Measurements from ENCODE around the gene INO80E.
"Not testable (repeated sequence)": the region's sequence is repeated elsewhere in the genome, so short reads cannot be mapped to it uniquely, and the experiment has no call there.

The INO80E gene, protein sequence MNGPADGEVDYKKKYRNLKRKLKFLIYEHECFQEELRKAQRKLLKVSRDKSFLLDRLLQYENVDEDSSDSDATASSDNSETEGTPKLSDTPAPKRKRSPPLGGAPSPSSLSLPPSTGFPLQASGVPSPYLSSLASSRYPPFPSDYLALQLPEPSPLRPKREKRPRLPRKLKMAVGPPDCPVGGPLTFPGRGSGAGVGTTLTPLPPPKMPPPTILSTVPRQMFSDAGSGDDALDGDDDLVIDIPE

DNA sequence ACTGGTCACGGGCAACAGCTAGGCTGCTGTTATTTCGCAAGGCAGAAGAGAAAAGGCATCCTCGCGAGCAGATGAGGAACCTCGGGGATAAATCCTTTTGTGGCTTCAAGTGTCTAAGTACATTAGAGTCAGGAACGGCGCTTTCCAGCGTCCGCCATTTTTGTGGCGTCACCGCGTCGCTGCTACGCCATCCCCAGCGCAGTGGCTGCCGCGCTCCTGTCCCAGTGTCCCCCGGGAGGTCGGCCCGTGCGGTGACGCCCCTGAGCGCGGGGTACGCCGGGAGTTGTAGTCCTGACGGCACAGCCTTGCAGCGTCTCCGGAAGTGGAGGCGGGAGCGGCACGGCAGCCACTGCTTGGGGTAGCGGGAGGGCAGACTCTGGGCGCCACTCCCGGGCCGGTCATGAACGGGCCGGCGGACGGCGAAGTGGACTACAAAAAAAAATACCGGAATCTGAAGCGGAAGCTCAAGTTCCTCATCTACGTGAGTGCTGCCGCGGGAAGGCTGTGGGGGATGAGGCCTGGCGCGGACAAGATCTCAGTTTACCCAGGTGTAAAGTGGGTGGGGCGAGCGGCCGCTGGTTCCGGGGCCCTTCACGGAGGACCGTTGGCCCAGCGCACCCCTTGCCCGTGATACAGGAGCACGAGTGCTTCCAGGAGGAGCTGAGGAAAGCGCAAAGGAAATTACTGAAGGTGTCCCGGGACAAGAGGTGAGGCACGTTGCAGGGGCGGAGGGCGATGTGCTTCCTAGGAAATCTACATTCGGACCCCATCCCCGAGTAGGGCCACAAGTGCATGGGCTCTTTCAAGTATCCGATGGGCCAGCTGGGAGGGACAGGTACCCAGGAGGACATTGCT is at the start of gene INO80E:
INO80E (plus strand) TSS at position 331 of the 855 bp plus-strand sequence; CDS start at position 401, 70 bp downstream.
- peak; percentile 97 for DNase-seq

GRCh38 chr16:29947897-29948296 is 48.1 kb upstream of the INO80E start:
- no peak for DNase-seq

- no peak for DNase-seq
Observed at GRCh38 chr16:29950806-29951461, 45.1 kb upstream of the INO80E start.

GRCh38 chr16:29951625-29952365 is 44.2 kb upstream of the INO80E start:
- no peak for DNase-seq

- no peak for DNase-seq
Observed at GRCh38 chr16:29958756-29959155, 37.3 kb upstream of the INO80E start.

- DNase-seq, result peak; percentile 76
Observed at GRCh38 chr16:29959293-29959692, 36.7 kb upstream of the INO80E start.

- not testable (repeated sequence) for DNase-seq
Observed at GRCh38 chr16:29959821-29960220, 36.2 kb upstream of the INO80E start.

- peak; percentile 96 for DNase-seq
Observed at GRCh38 chr16:29961127-29961478, 34.9 kb upstream of the INO80E start.

GRCh38 chr16:29961479-29962343 is 34.3 kb upstream of the INO80E start, which contains the start of gene TMEM219:
Gene TMEM219 (plus strand): TSS chr16:29962079. CDS start chr16:29963144, 1,065 bp downstream.
- DNase-seq, result peak; percentile 88

GRCh38 chr16:29962344-29962994 is 33.6 kb upstream of the INO80E start:
- DNase-seq, result peak; percentile 10

- no peak for DNase-seq
Observed at GRCh38 chr16:29963021-29963743, 32.9 kb upstream of the INO80E start.

DNA sequence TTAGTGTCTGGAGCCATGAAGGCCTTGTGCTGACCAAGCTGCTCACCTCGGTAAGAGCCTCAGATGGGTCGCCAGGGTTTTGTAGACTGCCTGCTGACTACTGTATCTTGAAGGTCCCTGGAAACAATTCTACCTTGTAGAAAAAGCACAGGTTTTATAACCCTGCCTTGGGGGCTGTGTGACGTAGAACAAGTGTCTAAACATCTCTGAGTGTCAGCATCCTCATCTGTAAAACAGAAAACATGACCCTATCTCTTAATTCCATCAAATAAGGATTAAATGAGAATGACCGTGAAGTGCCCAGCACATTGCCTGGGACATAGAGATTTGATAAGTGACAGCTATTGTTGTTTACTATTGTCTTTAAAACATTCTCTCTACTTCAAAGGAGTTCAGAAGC is 27.8 kb upstream of the INO80E start:
- no peak for DNase-seq

GRCh38 chr16:29971304-29971703 is 24.7 kb upstream of the INO80E start:
- DNase-seq, result no peak

GRCh38 chr16:29972500-29972899 is 23.5 kb upstream of the INO80E start:
- no peak for DNase-seq

GRCh38 chr16:29972992-29973383 is 23.1 kb upstream of the INO80E start:
- DNase-seq, result no peak

DNA sequence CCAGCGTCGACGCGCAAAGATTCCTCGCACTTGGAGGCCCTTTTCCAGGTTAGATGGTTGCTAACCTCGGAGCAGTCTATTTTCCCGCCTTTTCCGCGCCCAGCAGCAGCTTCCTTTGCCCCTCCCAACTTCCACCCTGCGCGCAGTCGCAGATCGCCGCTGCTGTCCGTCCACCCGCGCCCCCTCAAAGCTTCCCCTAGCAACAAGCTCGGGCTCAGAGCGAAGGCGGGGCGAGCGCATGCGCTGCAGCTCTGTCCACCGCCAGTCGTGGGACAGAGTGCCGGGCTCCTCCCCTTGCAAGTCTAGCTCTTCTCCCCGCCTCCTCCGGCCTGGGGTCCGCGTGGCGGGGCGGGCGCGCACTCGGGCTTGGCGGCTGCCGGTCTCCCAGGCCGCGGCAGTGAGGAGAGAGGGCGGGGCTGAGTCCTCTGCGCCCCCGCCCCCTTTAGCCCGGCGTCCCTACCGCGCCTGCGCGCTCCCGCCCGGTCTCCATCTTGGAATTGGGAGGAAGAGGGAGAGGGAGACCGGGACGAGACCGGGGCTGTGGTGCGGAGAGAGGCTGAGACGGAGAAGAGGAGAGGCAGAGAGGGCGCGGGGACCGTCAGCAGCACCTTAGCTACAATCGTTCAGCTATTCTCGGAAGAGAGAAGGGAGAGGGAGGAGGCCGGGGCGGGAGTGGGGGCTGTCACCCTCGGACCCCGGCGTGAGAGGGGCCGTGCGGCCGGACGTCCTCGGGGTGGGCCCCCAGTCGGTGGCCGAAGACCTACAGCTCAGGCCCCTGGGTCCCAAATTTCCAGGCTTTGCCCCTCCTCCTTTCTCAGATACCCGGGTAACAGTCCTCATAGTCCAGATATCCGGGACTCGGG is 22.4 kb upstream of the INO80E start, which contains the start of gene TAOK2:
TAOK2 (plus strand) TSS at position 485 of the 863 bp plus-strand sequence. CDS start 3,905 bp downstream, outside the sequence.
- peak; percentile 99 for DNase-seq

GRCh38 chr16:29974291-29975133 is 21.5 kb upstream of the INO80E start:
- peak; percentile 39 for DNase-seq

GRCh38 chr16:29975134-29975538 is 20.9 kb upstream of the INO80E start:
- peak; percentile 40 for DNase-seq

Data from NCI-H82 (cell line).